H1 (cell line): Measurements from ENCODE around the gene SLC5A8. TPM values are rescaled to one million over a fixed set of nuclear protein-coding genes. Genes with fewer than 3 reads are reported as not detected.

Experiments
- CTCF ChIA-PET: fragments of 300-600 bp; sonication (Branson Sonifier 250); formaldehyde crosslinking; loops from one replicate; lab custom pipeline; 2021; ENCODE audit not compliant: partially characterized antibody; lab: Charles Lee
- POLR2A ChIA-PET: fragments of 300-600 bp; sonication (Branson Sonifier 250); formaldehyde crosslinking; loops from one replicate; lab custom pipeline; 2021; ENCODE audit warnings: inconsistent platforms; ENCODE audit not compliant: partially characterized antibody; lab: Charles Lee
- DNase-seq, 2 experiments: peaks; one replicate each; pipeline versions ENCODE4 v3.0.0 to v3.0.0-alpha.2; 2010 to 2022; ENCODE audit warnings: low spot score in 2 of 2, low read depth in 1 of 2, mixed read lengths in 1 of 2
- FAIRE-seq: peaks from 2 replicates; lab custom pipeline; 2011; peaks lifted over from hg19 to GRCh38; lab: Jason Lieb, UNC
- H2AFZ ChIP-seq: 2 replicates; pipeline ENCODE4 v1.8.1; 2012; ENCODE audit warnings: low read length, inconsistent platforms
- H2AK5ac ChIP-seq: 2 replicates; pipeline ENCODE4 v1.6.1; 2013; ENCODE audit warnings: low read depth, low read length
- H2BK120ac ChIP-seq: replicated peaks from 2 replicates; pipeline ENCODE3; 2013; ENCODE audit warnings: low read depth, low read length, inconsistent platforms
- H2BK12ac ChIP-seq: 2 replicates; pipeline ENCODE4 v1.6.1; 2013; ENCODE audit warnings: low read depth, low read length
- H2BK15ac ChIP-seq: 2 replicates; pipeline ENCODE4 v1.6.1; 2013; ENCODE audit warnings: low read length
- H2BK20ac ChIP-seq: 2 replicates; pipeline ENCODE4 v1.6.1; 2013; ENCODE audit warnings: low read length
- H2BK5ac ChIP-seq: 2 replicates; pipeline ENCODE4 v1.6.1; 2013; ENCODE audit warnings: low read depth, low read length
- H3K14ac ChIP-seq: 2 replicates; pipeline ENCODE4 v1.6.1; 2013; ENCODE audit warnings: inconsistent platforms; ENCODE audit not compliant: insufficient read length
- H3K18ac ChIP-seq: 2 replicates; pipeline ENCODE4 v1.6.1; 2013; ENCODE audit warnings: low read length; ENCODE audit errors: extremely low read depth
- H3K23ac ChIP-seq: 2 replicates; pipeline ENCODE4 v1.6.1; 2013; ENCODE audit warnings: inconsistent platforms; ENCODE audit not compliant: insufficient read length
- H3K23me2 ChIP-seq: 2 replicates; pipeline ENCODE4 v1.6.1; 2013; ENCODE audit warnings: low read depth, low read length
- H3K27ac ChIP-seq: 2 replicates; pipeline ENCODE4 v1.6.1; 2011; ENCODE audit warnings: low read depth, low read length, inconsistent platforms
- H3K27me3 ChIP-seq, 4 experiments: replicated peaks in 1 of 4; 1 replicate in 1 of 4; 2 replicates in 3 of 4; pipeline versions ENCODE4 v1.6.1 to v1.8.1; 2011 to 2013; ENCODE audit warnings: low read length in 3 of 4, mild to moderate bottlenecking in 3 of 4, inconsistent platforms in 2 of 4, mixed read lengths in 2 of 4, moderate library complexity in 1 of 4; ENCODE audit not compliant: control insufficient read depth in 3 of 4, insufficient read depth in 3 of 4; ENCODE audit errors: extremely low read depth in 1 of 4
- H3K36me3 ChIP-seq, 4 experiments: 2 replicates each; pipeline versions ENCODE4 v1.6.1 to v1.8.1; 2011 to 2013; ENCODE audit warnings: mild to moderate bottlenecking in 4 of 4, low read length in 3 of 4, moderate library complexity in 2 of 4, control low read depth in 1 of 4, inconsistent platforms in 1 of 4; ENCODE audit not compliant: insufficient read depth in 4 of 4, control insufficient read depth in 2 of 4
- H3K4ac ChIP-seq: replicated peaks from 2 replicates; pipeline ENCODE3; 2013; ENCODE audit warnings: low read length, low read depth, mixed read lengths, inconsistent platforms; ENCODE audit not compliant: insufficient read length
- H3K4me1 ChIP-seq, 4 experiments: replicated peaks in 1 of 4; 1 replicate in 1 of 4; 2 replicates in 3 of 4; pipeline versions ENCODE4 v1.6.1 to v1.8.1; 2011 to 2013; ENCODE audit warnings: low read length in 3 of 4, inconsistent platforms in 2 of 4, mixed read lengths in 1 of 4; ENCODE audit not compliant: insufficient read depth in 4 of 4, control insufficient read depth in 3 of 4
- H3K4me2 ChIP-seq, 2 experiments: 2 replicates each; pipeline versions ENCODE4 v1.6.1 to v1.8.1; 2011 to 2013; ENCODE audit warnings: low read depth in 2 of 2, low read length in 2 of 2, control low read depth in 1 of 2, inconsistent platforms in 1 of 2, mild to moderate bottlenecking in 1 of 2; ENCODE audit not compliant: insufficient read depth in 1 of 2
- H3K4me3 ChIP-seq, 4 experiments: fragments of 200-600, 300-600 bp in 1 of 4; sonication (generic), shearing (Covaris generic), sonication (Bioruptor Twin) in 1 of 4; 2 replicates each; pipeline versions ENCODE4 v1.5.1 to v1.8.1; 2011 to 2016; ENCODE audit warnings: low read length in 4 of 4, low read depth in 3 of 4, control low read depth in 2 of 4, inconsistent platforms in 2 of 4, mild to moderate bottlenecking in 2 of 4, mixed read lengths in 1 of 4, moderate library complexity in 1 of 4; ENCODE audit not compliant: insufficient read depth in 2 of 4; ENCODE audit errors: extremely low read depth in 1 of 4
- H3K56ac ChIP-seq: replicated peaks from 2 replicates; pipeline ENCODE3; 2013; ENCODE audit warnings: low read depth, mild to moderate bottlenecking, mixed read lengths, low read length, inconsistent platforms; ENCODE audit not compliant: insufficient read length
- H3K79me1 ChIP-seq: 2 replicates; pipeline ENCODE4 v1.6.1; 2013; ENCODE audit warnings: low read depth, low read length, control low read depth
- H3K79me2 ChIP-seq, 2 experiments: 2 replicates each; pipeline versions ENCODE4 v1.6.1 to v1.8.1; 2012 to 2013; ENCODE audit warnings: low read length in 2 of 2, mild to moderate bottlenecking in 2 of 2, inconsistent platforms in 1 of 2; ENCODE audit not compliant: insufficient read depth in 2 of 2, control insufficient read depth in 1 of 2
- H3K9ac ChIP-seq, 4 experiments: replicated peaks in 1 of 4; 1 replicate in 1 of 4; 2 replicates in 3 of 4; pipeline versions ENCODE4 v1.6.1 to v1.8.1; 2011 to 2013; ENCODE audit warnings: low read depth in 3 of 4, low read length in 3 of 4, control low read depth in 2 of 4, mild to moderate bottlenecking in 2 of 4, moderate library complexity in 2 of 4, inconsistent platforms in 1 of 4; ENCODE audit errors: extremely low read depth in 1 of 4
- H3K9me3 ChIP-seq, 2 experiments: 2 replicates each; pipeline versions ENCODE4 v1.6.1 to v1.8.1; 2012 to 2013; ENCODE audit warnings: mild to moderate bottlenecking in 2 of 2, moderate library complexity in 2 of 2, control low read depth in 1 of 2, inconsistent platforms in 1 of 2, low read depth in 1 of 2, low read length in 1 of 2, mixed read lengths in 1 of 2; ENCODE audit not compliant: insufficient read depth in 2 of 2
- H4K20me1 ChIP-seq, 2 experiments: replicated peaks in 1 of 2; 2 replicates each; pipeline versions ENCODE3 to v1.8.1; 2011 to 2013; ENCODE audit warnings: inconsistent platforms in 2 of 2, low read length in 2 of 2, mild to moderate bottlenecking in 1 of 2; ENCODE audit not compliant: insufficient read depth in 2 of 2, control insufficient read depth in 1 of 2
- H4K5ac ChIP-seq: 2 replicates; pipeline ENCODE4 v1.6.1; 2013; ENCODE audit warnings: low read length, low read depth, mixed read lengths, inconsistent platforms; ENCODE audit not compliant: insufficient read length
- H4K8ac ChIP-seq: 2 replicates; pipeline ENCODE4 v1.8.0; 2013; ENCODE audit warnings: mild to moderate bottlenecking, moderate library complexity, low read length, inconsistent platforms; ENCODE audit not compliant: insufficient read depth; ENCODE audit errors: extremely low read depth
- H4K91ac ChIP-seq: replicated peaks from 2 replicates; pipeline ENCODE3; 2013; ENCODE audit warnings: low read length, mixed read lengths, inconsistent platforms; ENCODE audit not compliant: insufficient read length
- MAFK ChIP-seq: IDR thresholded peaks from 2 replicates; pipeline ENCODE4 v1.6.1; 2012; ENCODE audit warnings: low read depth, mild to moderate bottlenecking, improper control_type of control experiment, low read length
- POU5F1 ChIP-seq: IDR thresholded peaks from 2 replicates; pipeline ENCODE4 v1.6.1; 2011; ENCODE audit warnings: low read depth, mild to moderate bottlenecking, low read length, moderate library complexity
- RBBP5 ChIP-seq: IDR thresholded peaks from 2 replicates; pipeline ENCODE4 v1.7.1; 2012; ENCODE audit warnings: low read depth, mild to moderate bottlenecking, inconsistent platforms, low read length, moderate library complexity, borderline replicate concordance
- RXRA ChIP-seq: IDR thresholded peaks from 2 replicates; pipeline ENCODE4 v1.6.1; 2011; ENCODE audit warnings: low read depth, mild to moderate bottlenecking, low read length, moderate library complexity; ENCODE audit not compliant: insufficient read depth
- TAF1 ChIP-seq: IDR thresholded peaks from 2 replicates; pipeline ENCODE4 v1.6.1; 2011; ENCODE audit warnings: mild to moderate bottlenecking, low read depth, low read length
- WGBS, 2 experiments: shearing (Covaris generic) in 1 of 2; methylation state at CpG; one replicate each; pipeline versions ENCODE4 v1.1.6 to v1.1.7; 2013 to 2015; ENCODE audit warnings: low lambda C conversion rate in 2 of 2, mixed read lengths in 2 of 2, inconsistent platforms in 1 of 2, low coverage in 1 of 2, missing lambda C conversion rate in 1 of 2; ENCODE audit not compliant: insufficient replicate concordance in 2 of 2, insufficient coverage in 1 of 2, insufficient read length in 1 of 2; ENCODE audit errors: extremely low coverage in 1 of 2, missing lambda C conversion rate in 1 of 2; 5-methylcytosine and 5-hydroxymethylcytosine counted together
- polyA plus RNA-seq, 7 experiments: library from polyadenylated mRNA; depleted of rRNA in 3 of 7; stranded (reverse) in 5 of 7; unstranded in 2 of 7; fragments of >200 nt in 5 of 7; fragments of 200-250 nt in 2 of 7; gene quantifications; 1 replicate in 5 of 7; 2 replicates in 1 of 7; 4 replicates in 1 of 7; pipeline versions ENCODE4 v1.2.1 to v1.2.3, GENCODE V29; 2011 to 2013; ENCODE audit warnings: missing spikeins in 2 of 7, mixed read lengths in 2 of 7
- total RNA-seq: library from RNA; stranded (reverse); fragmentation: NEBNext Ultra II Directional; extraction: Animal tissue kit (Norgen Biotek cat#: 25700); gene quantifications from 2 replicates; pipeline ENCODE4 v1.2.1, GENCODE V29; 2021

SLC5A8 gene
- total and polyA plus RNA-seq, 2 of the 8 experiments (the other 6 are each of a cell fraction or from before 2014, with no cell fraction given) = 0.11 to 0.21 TPM

DNA sequence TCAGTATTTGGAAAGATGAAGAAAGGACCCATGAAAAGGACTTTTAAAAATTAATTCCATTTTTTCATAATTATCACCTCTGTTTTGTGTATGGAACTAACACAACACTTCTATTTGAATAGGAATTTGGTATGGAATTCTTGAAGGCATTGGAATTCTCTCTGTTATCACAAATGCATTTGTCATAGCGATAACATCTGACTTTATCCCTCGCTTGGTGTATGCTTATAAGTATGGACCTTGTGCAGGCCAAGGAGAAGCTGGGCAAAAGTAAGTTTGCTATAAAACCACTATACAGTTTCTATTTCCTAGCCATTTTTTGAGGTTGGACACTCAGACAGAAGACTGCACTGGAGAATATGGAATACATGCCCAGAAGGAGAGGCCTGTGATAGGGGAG, 98.6 kb downstream of the SLC5A8 start:
- Histone ChIP-seq H2AK5ac (no peak overlapping the region), H4K91ac (no peak overlapping the region), H2BK5ac (no peak overlapping the region), H3K56ac (no peak overlapping the region), H3K14ac (no peak overlapping the region), H3K4me1 (no peaks in the 10 kb centered on the region), H3K23me2 (no peaks in the 10 kb centered on the region), H3K23ac (no peak overlapping the region), H2BK20ac (no peak overlapping the region), H3K4me2 (no peak overlapping the region), H4K20me1 (no peaks in the 10 kb centered on the region), H3K4ac (no peak overlapping the region), H3K18ac (no peak overlapping the region), H3K9ac (no peak overlapping the region), H2AFZ (no peak overlapping the region), H3K79me1 (no peaks in the 10 kb centered on the region), H2BK15ac (no peak overlapping the region), H3K27me3 (no peaks in the 10 kb centered on the region), H3K9me3 (no peaks in the 10 kb centered on the region), H3K79me2 (no peaks in the 10 kb centered on the region), H2BK120ac (no peak overlapping the region), H2BK12ac (no peak overlapping the region), H3K27ac (no peak overlapping the region), H3K36me3 (no peaks in the 10 kb centered on the region), H4K5ac (no peak overlapping the region), H4K8ac (no peak overlapping the region), H3K4me3 (no peak overlapping the region)
- TF ChIP-seq MAFK = no peak
- no peak for TF ChIP-seq RBBP5
- no peak for TF ChIP-seq POU5F1
- no peak for TF ChIP-seq RXRA
- no peak for TF ChIP-seq TAF1
- no peak for FAIRE-seq
- CTCF ChIA-PET = no interaction called here
- POLR2A ChIA-PET = no interaction called here
- 94% methylated on average over 2 of the region's 2 CpGs; no CpG with 5 or more reads in 1 of the 2 experiments for WGBS, 2 experiments
- DNase-seq = no peak
